A673 (cell line): ENCODE data around the gene IPCEF1.

Experiments
- CTCF ChIP-seq: fragments of 300-800, 200-600 bp; sonication (generic); conservative IDR thresholded peaks from 2 replicates; pipeline ENCODE4 v1.5.1; 2017; ENCODE audit warnings: low read depth, mild to moderate bottlenecking, antibody characterized with exemption, low read length, moderate library complexity, mixed read lengths
- EZH2 ChIP-seq: fragments of 200-600 bp; sonication (generic); IDR thresholded peaks from 2 replicates; pipeline ENCODE4 v1.6.1; 2017; ENCODE audit warnings: borderline replicate concordance, low read depth, mild to moderate bottlenecking, mixed read lengths, antibody characterized with exemption, low read length; ENCODE audit not compliant: poor library complexity, severe bottlenecking

DNA sequence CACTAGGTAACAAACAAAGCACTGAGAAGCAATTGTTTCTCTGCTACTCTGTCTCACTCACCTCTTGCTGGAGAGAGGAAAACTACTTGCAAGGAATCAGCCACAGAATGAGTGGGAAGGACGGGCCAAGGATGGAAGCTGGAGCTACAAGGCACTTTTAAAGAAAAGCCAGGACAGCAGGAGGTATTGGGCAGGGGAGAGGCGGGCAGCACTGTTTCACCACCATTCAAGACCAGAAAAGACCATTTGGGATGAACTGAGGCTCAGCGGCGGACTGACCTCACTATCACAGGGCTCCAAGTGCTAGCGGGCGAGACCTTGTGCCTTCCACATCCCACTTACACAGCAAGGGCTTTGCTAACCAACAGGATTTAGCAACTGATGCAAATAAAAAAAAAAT lies 137.4 kb downstream of the IPCEF1 start:
- TF ChIP-seq CTCF = no peak
- no peak for TF ChIP-seq EZH2
